ENCODE results near the gene GCAT.

DNA sequence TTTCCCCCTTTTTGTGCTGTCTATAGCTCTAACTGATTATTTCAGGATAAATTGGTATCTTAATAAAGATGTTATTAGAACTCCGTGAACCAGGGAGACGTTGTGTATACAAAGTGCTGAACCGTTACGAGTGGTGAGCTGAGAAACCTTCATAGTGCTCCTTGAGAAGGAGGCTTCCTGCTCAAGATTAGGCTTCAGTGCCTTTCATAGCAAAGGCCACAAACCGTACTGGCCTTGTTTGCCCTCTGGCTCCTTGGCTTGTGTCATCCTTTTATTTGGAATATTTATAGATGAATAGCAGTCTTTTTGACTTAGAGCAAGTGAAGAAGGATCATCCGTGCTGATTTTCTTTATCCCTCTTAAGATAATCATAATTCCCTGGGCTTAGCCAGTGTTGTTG lies 57.8 kb downstream of the GCAT start:
- TF ChIP-seq, protein P1, sequence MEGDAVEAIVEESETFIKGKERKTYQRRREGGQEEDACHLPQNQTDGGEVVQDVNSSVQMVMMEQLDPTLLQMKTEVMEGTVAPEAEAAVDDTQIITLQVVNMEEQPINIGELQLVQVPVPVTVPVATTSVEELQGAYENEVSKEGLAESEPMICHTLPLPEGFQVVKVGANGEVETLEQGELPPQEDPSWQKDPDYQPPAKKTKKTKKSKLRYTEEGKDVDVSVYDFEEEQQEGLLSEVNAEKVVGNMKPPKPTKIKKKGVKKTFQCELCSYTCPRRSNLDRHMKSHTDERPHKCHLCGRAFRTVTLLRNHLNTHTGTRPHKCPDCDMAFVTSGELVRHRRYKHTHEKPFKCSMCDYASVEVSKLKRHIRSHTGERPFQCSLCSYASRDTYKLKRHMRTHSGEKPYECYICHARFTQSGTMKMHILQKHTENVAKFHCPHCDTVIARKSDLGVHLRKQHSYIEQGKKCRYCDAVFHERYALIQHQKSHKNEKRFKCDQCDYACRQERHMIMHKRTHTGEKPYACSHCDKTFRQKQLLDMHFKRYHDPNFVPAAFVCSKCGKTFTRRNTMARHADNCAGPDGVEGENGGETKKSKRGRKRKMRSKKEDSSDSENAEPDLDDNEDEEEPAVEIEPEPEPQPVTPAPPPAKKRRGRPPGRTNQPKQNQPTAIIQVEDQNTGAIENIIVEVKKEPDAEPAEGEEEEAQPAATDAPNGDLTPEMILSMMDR (IDR thresholded peaks at IDR 0.05) = no peak
- no peak for TF ChIP-seq POLR2AphosphoS5 (IDR thresholded peaks at IDR 0.05)
